NT2/D1 (cell line): ENCODE data around the gene TENM3.

Experiments
- YY1 ChIP-seq: IDR thresholded peaks from 2 replicates; pipeline ENCODE4 v1.6.1; 2011; ENCODE audit not compliant: insufficient read length, insufficient read depth
- ZNF274 ChIP-seq: IDR thresholded peaks from 2 replicates; pipeline ENCODE4 v1.6.1; 2011; ENCODE audit warnings: mild to moderate bottlenecking, low read depth, low read length

GRCh38 chr4:182585321-182585720, 342.1 kb downstream of the TENM3 start:
- TF ChIP-seq YY1: no peak
- TF ChIP-seq ZNF274: no peak
